ENCODE data around the gene OR9Q1.
"Not testable (repeated sequence)": the region's sequence is repeated elsewhere in the genome, so short reads cannot be mapped to it uniquely, and the experiment has no call there.

The OR9Q1 gene

DNA sequence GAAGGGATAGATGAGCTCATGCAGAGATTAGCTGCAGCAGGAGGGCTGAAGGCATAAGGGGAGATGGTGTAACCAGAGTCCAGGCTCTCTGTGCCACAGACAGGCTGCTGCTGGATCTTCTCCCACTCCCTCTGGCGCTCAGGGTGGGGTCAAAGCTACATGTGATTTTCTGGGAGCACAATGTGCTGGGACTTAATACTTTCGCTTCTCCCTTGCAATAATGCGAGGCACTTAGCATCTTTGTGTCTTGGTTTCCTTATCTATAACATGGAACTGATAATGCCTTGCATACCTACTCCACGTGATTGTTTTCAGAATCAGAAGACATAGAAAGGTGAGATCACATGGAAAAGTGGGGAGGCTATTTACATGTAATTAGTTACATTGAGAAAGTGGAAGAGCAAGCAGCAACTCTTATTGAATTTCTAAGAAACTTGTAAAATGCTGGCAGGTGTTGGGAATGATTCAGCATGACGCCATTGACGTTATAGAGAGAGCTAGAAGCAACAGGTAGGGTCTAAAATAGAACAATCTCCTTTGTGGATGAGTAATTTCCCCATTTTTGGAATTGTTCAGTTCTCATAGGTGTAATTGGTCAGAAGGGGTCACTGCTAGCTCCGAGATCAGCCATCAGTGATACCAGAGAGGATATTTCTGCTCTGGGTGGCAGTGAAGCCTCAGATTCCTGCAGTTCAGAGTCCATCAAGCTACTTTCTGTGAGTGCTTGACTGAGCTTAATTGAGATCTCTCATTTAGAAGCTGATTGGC, 109.8 kb downstream of the OR9Q1 start:
- DNase-seq (ENCODE audit: low read depth in 3 of 3, low spot score in 1 of 3) = no peak

DNA sequence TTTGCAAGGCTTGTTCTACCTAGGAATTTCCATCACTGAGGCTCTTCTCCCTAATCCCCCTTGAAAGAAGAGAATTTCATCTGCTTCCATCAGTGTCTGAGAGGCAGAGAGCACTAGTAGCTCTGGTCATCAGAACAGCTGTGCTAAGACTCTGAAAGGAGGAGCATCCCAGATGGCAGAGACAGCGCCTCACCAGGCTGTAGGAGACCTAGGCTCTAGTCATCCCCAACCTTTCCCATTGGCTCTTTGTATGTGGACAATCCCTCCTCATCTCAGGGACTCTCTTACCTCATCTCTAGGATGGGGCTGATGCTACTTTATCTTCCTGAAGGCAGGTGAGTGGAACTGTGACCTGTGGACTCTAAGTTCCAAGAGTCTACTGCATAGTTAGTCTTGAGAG, 110.5 kb downstream of the OR9Q1 start:
- no peak for DNase-seq (ENCODE audit: low read depth in 3 of 3, low spot score in 1 of 3)

DNA sequence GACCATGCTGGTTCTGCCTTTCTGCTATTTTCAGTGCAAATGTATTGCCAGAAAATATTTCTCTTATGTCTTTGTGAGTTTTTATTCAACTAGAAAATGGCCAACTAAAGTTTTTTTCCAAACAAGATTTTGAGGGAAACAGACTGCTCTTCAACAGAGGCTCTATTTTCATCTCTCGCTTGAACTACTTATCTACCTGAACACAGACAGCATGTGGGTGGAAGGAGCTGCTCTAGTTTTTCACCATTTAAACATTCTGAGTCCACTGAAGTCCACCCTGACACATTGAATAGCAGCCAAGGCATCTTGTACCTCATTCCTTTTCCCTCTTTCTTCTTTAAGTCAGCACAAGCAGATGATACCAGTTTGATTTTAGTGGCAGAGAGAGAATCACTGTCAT, 111.5 kb downstream of the OR9Q1 start:
- DNase-seq (ENCODE audit: low read depth in 3 of 3, low spot score in 1 of 3) = no peak

DNA sequence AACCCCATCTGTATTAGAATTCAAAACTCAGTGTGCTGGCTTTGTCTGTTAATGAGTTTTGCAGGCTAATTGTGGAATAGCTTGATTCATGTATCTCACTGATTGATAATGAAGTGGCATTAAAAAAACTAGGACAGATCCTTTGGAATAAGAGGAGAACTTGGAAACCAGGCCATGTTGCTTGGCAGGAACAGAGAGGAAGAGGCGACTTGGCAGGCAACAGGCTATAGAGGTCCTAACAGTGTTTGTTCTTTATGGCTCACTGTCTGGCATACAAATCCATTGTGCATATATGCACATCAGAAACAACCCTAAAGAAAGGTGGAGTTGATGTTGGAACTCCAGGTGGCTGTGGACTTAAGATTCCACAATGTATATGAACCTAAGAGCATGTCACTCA, 119.1 kb downstream of the OR9Q1 start:
- DNase-seq (ENCODE audit: low read depth in 3 of 3, low spot score in 1 of 3) = no peak

DNA sequence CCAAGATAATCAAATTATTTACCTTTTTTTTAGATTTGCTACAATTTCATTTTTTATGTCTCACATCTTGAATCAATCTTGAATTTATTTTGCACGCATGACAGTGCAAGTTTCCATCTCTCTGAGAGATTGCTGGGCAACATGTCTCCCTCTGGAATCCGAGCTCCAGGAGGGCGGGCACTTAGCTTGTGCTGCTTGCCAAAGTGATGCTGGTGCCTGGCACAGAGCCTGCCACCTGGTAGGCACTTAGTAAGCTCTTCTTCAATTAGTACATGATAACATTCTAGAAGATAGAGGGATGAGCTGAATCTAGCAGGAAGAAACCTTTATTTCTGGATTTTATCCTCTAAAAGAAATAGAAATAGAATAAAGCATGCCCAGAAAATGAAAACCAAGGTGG, 129.1 kb downstream of the OR9Q1 start:
- no peak for DNase-seq (ENCODE audit: low read depth in 3 of 3, low spot score in 1 of 3)

DNA sequence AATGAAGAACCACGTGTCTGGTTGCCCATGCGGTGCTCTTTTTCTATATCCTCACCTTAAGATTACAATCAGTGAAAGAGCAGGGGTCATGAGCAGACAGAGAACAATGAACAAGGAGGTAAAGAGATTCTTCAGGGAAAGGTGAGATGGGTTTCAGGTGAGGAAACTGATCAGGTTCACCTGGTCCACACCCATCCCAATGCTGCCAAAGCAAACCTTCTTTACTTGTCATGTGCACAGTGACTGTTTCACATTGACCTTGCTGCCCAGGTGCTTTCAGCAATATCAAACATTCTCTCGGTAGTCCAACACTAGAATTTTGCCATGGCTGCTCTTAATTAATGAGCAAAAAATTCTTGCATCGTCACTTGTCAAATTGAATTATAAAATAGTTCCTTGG, 140.7 kb downstream of the OR9Q1 start:
- DNase-seq (ENCODE audit: low read depth in 3 of 3, low spot score in 1 of 3) = no peak

DNA sequence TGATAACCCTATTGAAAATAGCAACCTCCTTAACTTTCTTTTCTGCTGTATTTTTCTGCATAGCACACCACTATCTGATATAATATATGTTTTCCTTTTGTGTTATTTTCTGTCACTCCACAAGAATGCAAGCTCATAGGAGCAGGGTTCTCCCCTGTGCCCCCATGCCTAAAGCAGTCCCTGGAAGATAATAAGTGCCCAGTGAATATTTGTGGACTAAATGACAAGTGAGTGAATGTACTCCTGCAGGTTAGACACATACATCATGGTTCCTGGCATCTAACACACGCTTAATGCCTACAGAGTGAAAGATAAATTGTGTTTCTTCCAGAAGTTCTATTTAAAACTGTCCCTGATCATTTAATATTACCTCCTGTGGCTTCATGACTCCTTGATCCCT, 141.3 kb downstream of the OR9Q1 start:
- DNase-seq (ENCODE audit: low read depth in 3 of 3, low spot score in 1 of 3) = no peak

DNA sequence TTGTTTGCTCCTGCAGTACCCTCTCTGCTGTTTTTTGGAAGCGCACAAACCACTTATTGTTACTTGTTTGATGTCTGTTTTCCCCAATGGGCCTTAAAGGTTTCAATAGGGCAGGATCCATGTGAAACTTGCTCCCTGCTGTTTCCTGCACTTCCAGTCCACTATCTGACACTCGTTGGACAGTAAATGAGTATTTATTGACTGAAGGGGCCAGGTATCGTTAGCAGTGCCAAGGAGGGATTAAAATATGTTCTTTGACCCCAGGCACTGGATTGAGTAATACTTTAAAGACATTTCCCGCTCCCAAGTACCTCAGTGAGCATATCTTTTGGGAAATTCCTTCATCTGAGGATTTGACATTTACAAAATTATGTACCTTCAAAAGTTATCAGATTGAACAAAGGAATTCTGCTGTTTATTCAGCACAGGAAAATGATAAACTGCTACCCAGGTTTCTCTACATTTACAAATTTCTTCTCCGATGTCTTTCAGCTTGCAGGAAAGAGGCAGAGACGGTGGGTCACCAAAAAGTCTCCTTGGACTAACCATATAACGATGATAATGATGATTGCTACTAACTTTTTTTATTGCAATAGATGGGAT, 141.9 kb downstream of the OR9Q1 start:
- DNase-seq (ENCODE audit: low read depth in 3 of 3, low spot score in 1 of 3) = no peak

DNA sequence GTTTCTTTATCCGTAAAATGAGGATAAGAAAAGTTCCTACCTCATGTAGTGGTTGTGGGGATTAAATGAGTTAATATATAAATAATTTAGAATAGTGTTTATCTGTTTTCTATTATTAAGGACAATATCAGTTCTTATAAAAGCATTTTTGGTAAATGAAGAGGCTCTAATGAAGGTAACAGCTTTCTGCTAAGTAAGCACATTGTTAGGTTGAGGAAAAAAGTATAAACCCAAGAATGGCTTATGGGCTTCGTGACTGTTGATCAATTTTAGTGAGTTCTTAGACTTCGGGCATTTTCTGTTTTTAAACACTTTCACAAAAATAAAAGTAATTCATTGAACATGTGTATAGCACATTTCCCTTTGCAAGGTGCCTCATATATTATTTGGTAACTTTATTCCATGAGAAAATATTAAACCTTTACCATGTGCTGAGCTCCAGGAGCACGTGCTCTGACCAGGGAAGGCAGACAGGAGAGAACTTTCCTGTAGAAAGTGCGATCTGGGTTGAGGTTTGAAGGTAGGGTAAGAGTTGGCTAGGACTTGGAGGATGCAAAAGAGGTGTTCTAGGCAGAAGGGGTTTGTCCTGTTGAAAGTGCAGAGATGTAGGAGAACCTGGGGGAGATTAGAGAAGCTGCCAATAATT, 153.9 kb downstream of the OR9Q1 start:
- no peak for DNase-seq (ENCODE audit: low read depth in 3 of 3, low spot score in 1 of 3)

DNA sequence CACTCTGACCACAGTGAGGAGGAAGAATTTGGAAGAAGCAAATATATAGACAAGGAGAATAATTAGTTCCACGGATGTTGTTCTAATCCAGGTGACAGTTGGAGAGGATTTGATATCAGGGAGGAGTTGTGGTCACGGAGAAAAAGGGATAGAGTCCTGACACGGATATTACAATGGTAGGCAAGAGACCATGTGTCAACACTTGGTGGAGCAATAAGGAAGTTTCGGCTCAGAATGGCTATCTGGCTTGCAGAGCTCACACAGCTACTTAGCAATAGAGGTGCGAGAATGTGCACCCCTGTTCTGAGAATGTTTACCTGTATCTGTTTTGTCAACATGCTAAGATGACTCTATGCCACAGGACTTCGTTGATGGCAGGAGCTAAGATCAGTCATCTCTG, 154.8 kb downstream of the OR9Q1 start:
- no peak for DNase-seq (ENCODE audit: low read depth in 3 of 3, low spot score in 1 of 3)

DNA sequence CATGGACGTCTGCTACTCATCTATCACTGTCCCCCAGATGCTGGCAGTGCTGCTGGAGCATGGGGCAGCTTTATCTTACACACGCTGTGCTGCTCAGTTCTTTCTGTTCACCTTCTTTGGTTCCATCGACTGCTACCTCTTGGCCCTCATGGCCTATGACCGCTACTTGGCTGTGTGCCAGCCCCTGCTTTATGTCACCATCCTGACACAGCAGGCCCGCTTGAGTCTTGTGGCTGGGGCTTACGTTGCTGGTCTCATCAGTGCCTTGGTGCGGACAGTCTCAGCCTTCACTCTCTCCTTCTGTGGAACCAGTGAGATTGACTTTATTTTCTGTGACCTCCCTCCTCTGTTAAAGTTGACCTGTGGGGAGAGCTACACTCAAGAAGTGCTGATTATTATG, 156.0 kb downstream of the OR9Q1 start:
- DNase-seq (ENCODE audit: low read depth in 3 of 3, low spot score in 1 of 3) = no peak

DNA sequence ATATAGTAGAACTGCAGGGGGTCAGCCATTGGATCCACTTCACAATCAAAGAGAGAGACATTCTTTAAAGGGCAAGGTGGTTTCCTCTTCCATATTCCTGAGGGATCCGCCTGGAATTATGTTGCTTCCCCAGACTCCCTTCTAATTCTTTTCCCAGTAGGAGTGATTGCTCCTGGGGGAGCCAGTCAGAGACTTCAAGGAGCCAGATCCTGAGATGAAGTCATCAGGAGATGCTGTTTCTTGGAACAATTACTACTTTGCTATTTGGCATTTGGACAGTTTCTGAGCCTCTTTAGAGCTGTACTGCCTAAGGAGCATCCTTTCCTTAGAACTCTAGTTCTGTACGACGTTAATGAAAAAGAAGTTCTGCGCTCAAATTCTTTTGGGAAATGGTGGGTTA, 163.3 kb downstream of the OR9Q1 start:
- no peak for DNase-seq (ENCODE audit: low read depth in 3 of 3, low spot score in 1 of 3)

DNA sequence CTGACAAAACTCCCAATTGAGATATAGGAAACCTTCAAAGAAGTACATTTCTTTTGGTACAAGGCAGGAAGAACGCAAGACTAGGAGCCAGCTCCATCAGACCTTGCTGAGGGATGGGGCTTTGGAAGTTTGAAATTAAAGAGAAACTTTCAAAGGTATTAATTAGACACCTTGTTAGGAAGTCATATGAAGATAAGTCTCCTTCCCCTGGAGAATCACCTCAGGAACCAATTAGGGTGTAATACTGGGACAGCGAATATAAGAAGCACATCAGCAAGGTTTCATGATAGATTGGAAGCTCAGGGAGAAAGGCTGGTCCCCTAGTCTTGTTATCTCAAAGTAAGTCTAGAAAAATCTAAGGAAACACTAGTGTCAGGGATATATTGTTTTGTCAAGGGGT, 165.1 kb downstream of the OR9Q1 start, which contains the start of gene OR9Q2:
Gene OR9Q2 (plus strand): TSS at position 301 of the 400 bp plus-strand sequence. CDS start 1,421 bp downstream, outside the sequence.
- DNase-seq (ENCODE audit: low read depth in 3 of 3, low spot score in 1 of 3) = no peak

DNA sequence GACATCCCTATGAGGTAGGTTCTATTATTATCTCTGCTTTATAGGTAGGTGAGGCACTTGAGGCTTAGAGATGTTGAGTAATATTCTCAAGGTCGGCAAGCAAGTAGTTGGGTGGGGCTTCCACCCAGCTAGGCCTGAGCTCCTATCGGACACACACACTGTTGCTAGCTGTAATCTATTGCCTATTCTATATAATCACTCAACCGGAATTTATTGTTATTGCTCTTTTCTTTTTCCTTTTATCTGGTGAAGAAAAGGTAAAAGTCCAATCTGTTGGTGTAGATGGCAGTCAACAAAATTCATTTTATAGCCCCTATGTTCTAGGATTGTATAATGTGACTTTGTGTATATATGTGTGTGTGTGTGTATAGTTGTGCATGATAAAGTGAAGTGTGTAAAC, 168.5 kb downstream of the OR9Q1 start:
- no peak for DNase-seq (ENCODE audit: low read depth in 3 of 3, low spot score in 1 of 3)

DNA sequence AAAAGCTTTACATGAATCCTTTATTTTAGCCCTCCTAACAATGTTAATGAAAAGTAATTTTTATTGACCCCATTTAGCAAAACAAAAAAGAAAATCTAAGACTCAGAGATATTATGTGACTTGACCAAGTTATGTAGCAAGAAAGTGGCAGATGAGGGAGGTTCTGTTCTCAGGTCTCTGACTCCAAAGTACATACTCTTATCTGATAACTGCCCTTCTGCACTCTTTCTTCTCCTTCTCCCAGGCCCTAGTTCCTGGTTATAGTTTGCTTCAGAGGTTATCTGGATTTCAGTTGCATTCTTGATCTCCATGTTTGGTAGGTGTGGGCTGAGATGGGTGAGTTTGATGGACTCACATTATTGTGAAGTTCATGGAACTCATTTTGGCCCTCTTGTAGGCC, 169.7 kb downstream of the OR9Q1 start:
- no peak for DNase-seq (ENCODE audit: low read depth in 3 of 3, low spot score in 1 of 3)

DNA sequence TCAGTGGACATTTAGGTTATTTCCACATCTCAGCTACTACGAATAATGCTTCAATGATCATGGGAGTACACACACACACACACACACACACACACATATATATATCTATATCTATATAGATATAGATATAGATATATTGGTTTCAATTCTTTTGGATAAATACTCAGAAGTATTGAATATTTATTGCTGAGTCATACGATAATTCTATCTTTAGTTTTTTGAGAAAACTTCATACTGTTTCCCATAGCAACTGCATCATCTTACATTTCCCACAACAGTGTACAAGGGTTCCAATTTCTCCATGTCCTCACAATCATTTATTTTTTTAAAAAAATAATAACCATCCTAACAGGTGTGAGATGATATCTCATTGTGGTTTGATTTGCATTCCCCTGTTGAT, 172.3 kb downstream of the OR9Q1 start:
- no peak for DNase-seq (ENCODE audit: low read depth in 3 of 3, low spot score in 1 of 3)

DNA sequence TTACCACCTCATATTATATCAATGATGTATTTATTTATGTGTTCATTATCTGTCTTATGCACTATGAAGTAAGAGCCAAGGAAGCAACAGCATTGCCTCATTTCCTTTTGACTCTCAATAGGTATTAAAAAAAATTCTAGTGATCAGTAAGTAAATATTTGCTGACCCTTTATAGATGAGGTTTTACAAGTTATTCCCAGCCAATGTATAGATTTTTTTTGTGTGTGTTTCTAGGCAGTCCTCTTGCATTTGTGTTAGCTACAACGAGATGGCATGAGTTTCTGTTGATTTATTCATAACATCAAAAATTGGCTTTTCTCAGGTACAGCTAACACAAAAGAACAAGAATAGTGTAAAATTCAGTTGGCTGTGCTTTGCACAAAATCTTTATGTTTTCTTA, 175.6 kb downstream of the OR9Q1 start:
- no peak for DNase-seq (ENCODE audit: low read depth in 3 of 3, low spot score in 1 of 3)

DNA sequence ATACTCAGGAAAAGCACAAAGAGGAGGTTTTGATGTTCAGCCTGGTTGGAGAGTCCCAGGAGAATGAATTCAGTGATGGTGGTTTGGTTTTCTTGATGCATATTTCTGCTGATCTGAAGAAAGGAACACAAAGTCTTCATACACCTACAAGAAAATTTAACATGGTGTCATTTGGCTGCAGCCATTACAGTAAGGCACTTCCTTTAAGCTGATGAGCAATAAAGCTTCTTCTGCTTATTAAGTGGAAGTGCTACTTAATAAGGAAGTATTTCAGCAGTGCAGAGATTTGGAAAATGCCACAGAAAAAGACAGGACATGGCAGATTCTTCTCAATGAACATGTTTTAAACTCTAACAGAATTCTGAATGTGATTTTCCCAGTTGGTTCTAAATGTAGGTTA, 180.4 kb downstream of the OR9Q1 start, which contains the start of gene OR1S2:
Gene OR1S2 (minus strand): TSS at position 101 of the 400 bp plus-strand sequence. CDS start 0 bp downstream, at position 101.
- DNase-seq (ENCODE audit: low read depth in 3 of 3, low spot score in 1 of 3) = no peak

DNA sequence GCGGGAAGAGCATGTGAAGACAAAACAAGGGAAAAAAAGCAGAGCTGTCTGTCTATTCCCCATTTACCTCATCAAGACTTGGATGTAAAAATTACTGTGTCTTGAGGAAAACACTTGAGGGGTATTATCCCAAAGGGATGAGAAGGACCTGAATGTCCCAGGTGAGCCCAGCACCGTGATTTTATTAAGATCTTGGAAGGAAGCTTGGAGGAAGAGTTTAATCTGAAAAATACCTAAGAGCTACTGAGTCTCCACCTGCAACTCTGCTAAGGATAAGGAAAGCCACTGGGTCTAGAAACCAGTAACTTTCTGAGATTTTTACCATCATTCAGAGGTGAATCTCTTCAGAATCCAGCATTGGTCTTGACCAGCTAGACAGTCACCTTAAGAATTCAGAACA, 188.7 kb downstream of the OR9Q1 start, which contains the start of gene OR1S1:
Gene OR1S1 (plus strand): TSS at position 301 of the 400 bp plus-strand sequence.
- not testable (repeated sequence) for DNase-seq (ENCODE audit: low read depth in 3 of 3, low spot score in 1 of 3)

DNA sequence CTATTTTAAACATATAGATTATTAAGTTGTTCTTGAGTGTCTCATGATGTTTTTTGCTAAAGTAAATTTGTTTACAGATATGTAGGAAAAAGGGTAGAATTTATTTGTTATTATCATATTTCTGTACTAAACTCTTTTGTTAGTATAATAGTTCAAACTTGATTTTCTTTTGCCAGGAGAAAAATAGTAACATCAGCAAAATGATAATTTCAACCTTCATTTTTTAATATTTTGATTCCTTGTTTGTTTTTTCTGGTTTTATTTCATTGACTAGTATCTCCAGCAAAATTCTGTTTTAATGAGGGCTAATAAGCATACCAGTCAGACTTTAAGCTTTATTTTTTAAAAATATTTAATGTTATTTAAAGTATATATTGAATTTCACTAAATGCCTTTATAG, 192.8 kb downstream of the OR9Q1 start:
- DNase-seq (ENCODE audit: low read depth in 3 of 3, low spot score in 1 of 3) = no peak

DNA sequence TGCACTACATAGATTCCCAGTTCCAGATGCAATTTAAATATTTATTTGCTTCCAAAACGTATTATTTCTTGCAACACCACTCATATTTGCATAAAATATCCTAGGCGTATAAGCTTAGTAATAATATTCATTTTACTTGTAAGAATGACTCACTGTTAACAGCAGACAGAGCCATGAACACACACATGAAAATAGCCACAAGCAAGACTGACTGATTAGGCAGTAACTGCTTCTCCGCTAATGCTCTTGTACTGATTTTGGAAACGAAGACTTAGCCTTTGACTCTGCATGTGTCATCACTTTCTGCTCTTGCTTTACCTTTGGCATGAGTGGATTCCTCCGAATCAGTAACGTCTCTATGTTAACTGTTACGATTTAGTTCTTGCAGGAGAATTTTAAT, 199.0 kb downstream of the OR9Q1 start:
- no peak for DNase-seq (ENCODE audit: low read depth in 3 of 3, low spot score in 1 of 3)

DNA sequence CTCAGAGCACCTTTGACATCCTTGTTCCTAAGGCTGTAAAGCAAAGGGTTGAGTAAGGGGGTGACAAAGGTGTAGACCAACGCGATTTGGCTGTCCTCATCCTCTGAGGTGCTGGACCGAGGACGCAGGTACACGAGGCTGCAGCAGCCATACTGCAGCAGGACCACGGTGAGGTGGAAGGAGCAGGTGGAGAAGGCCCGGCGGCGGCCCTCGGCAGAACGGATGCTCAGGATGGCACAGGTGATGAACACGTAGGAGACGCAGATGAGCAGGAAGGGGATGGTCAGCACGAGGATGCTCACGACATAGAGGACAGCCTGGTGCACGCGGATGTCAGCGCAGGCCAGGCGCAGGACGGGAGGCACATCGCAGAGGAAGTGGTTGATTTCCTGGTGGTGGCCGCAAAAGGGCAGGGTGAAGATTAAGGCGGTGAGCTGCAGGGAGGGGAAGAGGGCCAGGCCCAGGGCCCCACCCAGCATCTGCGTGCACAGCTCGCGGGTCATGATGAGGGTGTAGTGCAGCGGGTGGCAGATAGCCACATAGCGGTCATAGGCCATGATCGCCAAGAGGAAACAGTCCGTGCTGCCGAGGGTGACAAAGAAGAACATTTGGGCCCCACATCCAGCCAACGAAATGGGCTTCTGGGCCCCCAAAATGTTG, 204.4 kb downstream of the OR9Q1 start:
- no peak for DNase-seq (ENCODE audit: low read depth in 3 of 3, low spot score in 1 of 3)

All from stimulated activated CD4-positive, alpha-beta T cell treated with anti-CD3 and anti-CD28 coated beads, TNF-alpha, amount 100 ng/mL, for 1 hour (primary cell).